8988T (cell line): Measurements from ENCODE around the gene NCOA4.
"Not testable (repeated sequence)": the region's sequence is repeated elsewhere in the genome, so short reads cannot be mapped to it uniquely, and the experiment has no call there.

Experiments used
- DNase-seq: peaks from one replicate; pipeline ENCODE4 v3.0.0; 2011

NCOA4 gene

DNA sequence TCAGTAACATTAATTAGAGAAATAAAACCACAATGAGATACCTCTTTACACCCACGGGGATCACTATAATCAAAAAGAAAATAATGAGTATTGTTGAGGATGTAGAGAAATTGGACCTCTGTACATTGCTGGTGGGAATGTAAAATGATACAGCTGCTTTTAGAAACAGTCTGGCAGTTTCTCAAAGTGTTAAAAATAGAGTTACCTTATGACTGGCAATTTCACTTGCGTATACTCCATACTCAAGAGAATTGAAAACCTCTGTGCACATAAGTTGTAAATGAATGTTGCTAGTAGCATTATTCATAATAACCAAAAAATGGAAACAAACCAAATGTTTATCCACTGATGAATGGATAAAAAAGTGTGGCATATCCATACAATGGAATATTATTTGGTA is 51.9 kb downstream of the NCOA4 start:
- not testable (repeated sequence) for DNase-seq

DNA sequence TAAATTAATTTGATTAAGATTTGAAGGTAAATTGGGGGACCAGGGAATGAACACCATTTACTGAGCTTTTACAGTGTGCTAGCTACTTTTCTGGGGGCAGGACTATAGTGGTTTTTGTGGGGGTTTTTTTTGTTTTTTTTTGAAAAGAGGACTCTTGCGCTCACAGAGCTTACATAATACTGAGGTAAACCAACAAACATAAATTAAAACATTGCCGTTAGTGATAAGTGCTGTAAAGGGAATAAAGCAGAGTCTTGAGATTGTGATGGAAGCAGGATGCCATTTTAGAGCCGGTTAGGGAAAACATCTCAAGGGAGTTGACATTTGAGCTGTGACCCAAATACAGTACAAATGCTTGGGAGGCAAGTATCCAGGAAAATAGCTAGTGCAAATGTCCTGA is 56.4 kb downstream of the NCOA4 start:
- not testable (repeated sequence) for DNase-seq

GRCh38 chr10:45972813-45973169 is 57.6 kb downstream of the NCOA4 start:
- not testable (repeated sequence) for DNase-seq

- not testable (repeated sequence) for DNase-seq
Observed at GRCh38 chr10:45972106-45972812, 58.2 kb downstream of the NCOA4 start, which contains the start of gene TIMM23. TIMM23 (plus strand) TSS chr10:45972489; CDS start chr10:45972625, 136 bp downstream.

DNA sequence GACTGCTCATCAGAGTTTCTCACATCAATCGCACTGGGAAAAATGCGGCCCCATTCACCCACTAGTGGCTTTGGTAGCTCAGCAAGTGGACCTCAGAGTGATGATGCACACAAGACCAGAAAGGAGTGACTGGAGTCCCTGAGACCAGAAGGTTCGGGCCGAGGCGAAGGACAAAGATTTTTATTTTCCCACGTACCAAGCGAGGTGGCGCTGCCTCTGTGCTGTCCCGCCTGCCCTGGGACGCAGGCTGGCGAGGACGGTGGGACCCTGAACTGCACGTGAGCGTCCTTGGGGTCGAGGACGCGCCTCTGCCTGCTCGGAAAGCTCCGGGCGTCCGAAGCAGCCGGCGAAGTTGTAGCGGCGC is 58.7 kb downstream of the NCOA4 start:
- DNase-seq: not testable (repeated sequence)

GRCh38 chr10:45971019-45971418 is 59.4 kb downstream of the NCOA4 start:
- not testable (repeated sequence) for DNase-seq

GRCh38 chr10:45962686-45963452 is 67.6 kb downstream of the NCOA4 start:
- DNase-seq: not testable (repeated sequence)

DNA sequence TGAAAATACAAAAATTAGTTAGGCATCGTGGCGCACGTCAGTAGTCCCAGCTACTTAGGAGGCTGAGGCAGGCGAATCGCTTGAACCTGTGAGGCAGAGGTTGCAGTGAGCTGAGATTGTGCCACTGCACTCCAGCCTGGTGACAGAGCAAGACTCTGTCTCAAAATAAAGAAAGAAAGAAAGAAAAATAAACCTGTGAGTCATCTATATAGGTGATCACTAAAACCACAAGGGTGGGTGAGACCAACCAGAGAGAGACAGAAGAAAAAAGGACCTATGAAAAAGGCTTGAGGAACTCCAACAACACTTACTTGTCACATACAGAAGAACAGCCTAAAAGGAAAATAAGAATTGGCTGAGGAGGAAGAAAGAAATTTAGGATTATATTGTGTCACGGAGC is 72.5 kb downstream of the NCOA4 start:
- DNase-seq: not testable (repeated sequence)

DNA sequence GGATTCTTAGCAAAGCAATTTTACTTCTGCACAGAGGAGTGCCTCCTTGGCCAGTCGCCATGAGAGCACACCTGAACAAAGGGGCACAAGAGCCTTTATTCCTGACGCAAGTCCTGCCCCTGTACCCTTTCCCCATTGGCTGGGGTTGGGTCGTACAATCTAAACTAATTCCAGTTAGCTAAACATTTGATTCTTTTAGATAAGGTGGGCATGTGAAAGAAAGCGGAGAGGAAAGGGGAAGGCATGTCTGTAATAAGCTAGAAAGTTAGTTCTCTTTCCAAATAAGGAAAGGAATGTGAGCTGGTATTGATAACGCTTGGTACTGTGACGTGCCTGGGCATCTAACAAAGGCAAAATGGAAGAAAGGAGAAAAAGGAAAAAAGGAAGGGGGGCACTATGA is 73.8 kb downstream of the NCOA4 start:
- not testable (repeated sequence) for DNase-seq
